OCI-LY3 (cell line): ENCODE data around the gene IL13.

Experiments
- EZH2phosphoT487 ChIP-seq: fragments of 200-600 bp; shearing (Covaris generic); IDR thresholded peaks from 2 replicates; pipeline ENCODE4 v1.6.1; 2018; ENCODE audit warnings: antibody characterized with exemption, mixed run types, low read depth
- TF ChIP-seq, protein P1 (sequence below): fragments of 200-600, 300-600 bp; sonication (generic); IDR thresholded peaks from 2 replicates; pipeline ENCODE4 v1.5.1; 2014; ENCODE audit warnings: antibody characterized with exemption, low read length, low read depth

DNA sequence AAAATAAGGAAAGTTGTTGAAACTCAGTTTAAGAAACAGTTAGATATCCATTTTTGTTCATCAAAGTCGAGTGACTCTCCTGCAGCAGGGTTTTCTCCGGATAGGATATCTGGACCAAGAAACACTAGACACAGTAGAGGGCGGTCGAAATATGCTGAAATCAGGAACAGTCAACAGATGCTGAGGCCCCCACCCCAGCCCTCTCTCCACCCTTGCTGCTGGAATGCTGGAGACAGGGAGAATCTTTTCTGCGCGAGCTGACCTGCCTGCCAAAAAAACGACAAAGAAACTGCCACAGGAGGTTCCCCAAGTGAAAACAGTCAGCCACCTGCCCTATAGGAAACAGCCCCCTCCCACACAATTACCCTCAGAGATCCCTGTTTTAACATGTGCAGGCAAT, 4.3 kb upstream of the IL13 start:
- TF ChIP-seq, protein P1, sequence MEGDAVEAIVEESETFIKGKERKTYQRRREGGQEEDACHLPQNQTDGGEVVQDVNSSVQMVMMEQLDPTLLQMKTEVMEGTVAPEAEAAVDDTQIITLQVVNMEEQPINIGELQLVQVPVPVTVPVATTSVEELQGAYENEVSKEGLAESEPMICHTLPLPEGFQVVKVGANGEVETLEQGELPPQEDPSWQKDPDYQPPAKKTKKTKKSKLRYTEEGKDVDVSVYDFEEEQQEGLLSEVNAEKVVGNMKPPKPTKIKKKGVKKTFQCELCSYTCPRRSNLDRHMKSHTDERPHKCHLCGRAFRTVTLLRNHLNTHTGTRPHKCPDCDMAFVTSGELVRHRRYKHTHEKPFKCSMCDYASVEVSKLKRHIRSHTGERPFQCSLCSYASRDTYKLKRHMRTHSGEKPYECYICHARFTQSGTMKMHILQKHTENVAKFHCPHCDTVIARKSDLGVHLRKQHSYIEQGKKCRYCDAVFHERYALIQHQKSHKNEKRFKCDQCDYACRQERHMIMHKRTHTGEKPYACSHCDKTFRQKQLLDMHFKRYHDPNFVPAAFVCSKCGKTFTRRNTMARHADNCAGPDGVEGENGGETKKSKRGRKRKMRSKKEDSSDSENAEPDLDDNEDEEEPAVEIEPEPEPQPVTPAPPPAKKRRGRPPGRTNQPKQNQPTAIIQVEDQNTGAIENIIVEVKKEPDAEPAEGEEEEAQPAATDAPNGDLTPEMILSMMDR, result no peak
- no peak for TF ChIP-seq EZH2phosphoT487
